GM23338 (cell line): ENCODE measurements around the gene SMURF1. TPM values are rescaled to one million over a fixed set of nuclear protein-coding genes. Genes with fewer than 3 reads are reported as not detected.

ENCODE experiments used
- EZH2 ChIP-seq: fragments of 200-600 bp; sonication (generic); IDR thresholded peaks from one replicate; pipeline ENCODE4 v1.8.0; 2017; ENCODE audit warnings: antibody characterized with exemption, mild to moderate bottlenecking, low read depth; ENCODE audit not compliant: unreplicated experiment
- JUNB ChIP-seq: IDR thresholded peaks from one replicate; pipeline ENCODE4 v1.6.1; 2016; ENCODE audit warnings: antibody characterized with exemption; ENCODE audit not compliant: unreplicated experiment
- NANOG ChIP-seq: IDR thresholded peaks from 2 replicates; pipeline ENCODE4 v1.6.1; 2016; ENCODE audit warnings: antibody characterized with exemption, borderline replicate concordance
- REST ChIP-seq: IDR thresholded peaks from one replicate; pipeline ENCODE4 v1.6.1; 2018; ENCODE audit warnings: antibody characterized with exemption; ENCODE audit not compliant: unreplicated experiment
- ZNF114 ChIP-seq: fragments of 250-450 bp; sonication (Bioruptor Pico); IDR thresholded peaks from 2 replicates; pipeline ENCODE4 v1.5.0; 2020; ENCODE audit warnings: mild to moderate bottlenecking, moderate library complexity
- ZNF462 ChIP-seq: fragments of 250-450 bp; sonication (Bioruptor Pico); IDR thresholded peaks from 2 replicates; pipeline ENCODE4 v1.5.0; 2020; ENCODE audit warnings: mild to moderate bottlenecking, moderate library complexity
- polyA plus RNA-seq: library from polyadenylated mRNA; unstranded; fragments of >200 nt; fragmentation: Nextera tagmentation; extraction: Ambion mirVana; gene quantifications from 2 replicates; pipeline ENCODE4 v1.2.1, GENCODE V29; 2016
- total RNA-seq: library from RNA; depleted of rRNA; stranded (reverse); fragments of >200 nt; shearing (Covaris generic); gene quantifications from 2 replicates; pipeline ENCODE4 v1.2.3, GENCODE V29; 2014

SMURF1 gene
- total and polyA plus RNA-seq, 2 experiments from 2014 or later, result 5.8 to 23.9 TPM

- TF ChIP-seq ZNF462 (CRISPR knock-in tag), result no peak
- TF ChIP-seq REST, result no peak
- no peak for TF ChIP-seq EZH2
- no peak for TF ChIP-seq JUNB
- TF ChIP-seq ZNF114, result no peak
- no peak for TF ChIP-seq NANOG
Measured at GRCh38 chr7:99038086-99038855, 105.6 kb downstream of the SMURF1 start (continued).
